ENCODE results near the gene CFAP20DC.

CFAP20DC gene

DNA sequence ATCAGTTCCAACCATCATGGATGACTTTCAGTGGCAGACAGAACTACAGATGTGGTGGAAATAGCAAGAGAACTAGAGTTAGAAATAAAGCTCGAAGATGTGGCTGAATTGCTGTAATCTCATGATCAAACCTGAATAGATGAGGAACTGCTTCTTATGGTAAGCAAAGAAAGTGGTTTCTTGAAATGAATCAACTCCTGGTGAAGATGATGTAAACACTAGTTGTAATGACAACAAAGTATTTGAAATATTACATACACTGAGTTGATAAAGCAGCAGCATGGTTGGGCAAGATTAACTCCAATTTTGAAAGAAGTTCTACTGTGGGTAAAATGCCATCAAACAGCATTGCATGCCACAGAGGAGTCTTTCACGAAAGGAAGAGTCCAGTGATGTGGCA, 251.5 kb downstream of the CFAP20DC start:
- no peak for ATAC-seq

DNA sequence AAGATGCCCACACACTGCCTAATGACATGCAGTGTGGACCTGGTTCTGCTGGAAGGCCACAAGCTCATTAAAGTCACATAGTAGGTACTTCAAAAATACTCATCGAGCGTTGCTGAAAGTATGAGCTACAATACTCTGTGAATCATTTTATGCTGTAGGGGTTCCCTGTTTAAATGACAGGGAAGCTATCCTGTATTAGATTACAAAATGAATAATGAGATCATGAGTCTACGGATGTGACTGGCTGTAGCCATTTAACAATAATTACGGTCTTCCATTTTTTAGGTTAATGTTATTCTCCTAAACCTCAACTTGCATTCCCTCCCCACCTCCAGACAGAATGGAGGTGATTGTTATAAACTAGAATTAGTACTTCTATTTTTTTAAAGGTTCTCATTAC, 255.1 kb downstream of the CFAP20DC start:
- ATAC-seq: no peak

DNA sequence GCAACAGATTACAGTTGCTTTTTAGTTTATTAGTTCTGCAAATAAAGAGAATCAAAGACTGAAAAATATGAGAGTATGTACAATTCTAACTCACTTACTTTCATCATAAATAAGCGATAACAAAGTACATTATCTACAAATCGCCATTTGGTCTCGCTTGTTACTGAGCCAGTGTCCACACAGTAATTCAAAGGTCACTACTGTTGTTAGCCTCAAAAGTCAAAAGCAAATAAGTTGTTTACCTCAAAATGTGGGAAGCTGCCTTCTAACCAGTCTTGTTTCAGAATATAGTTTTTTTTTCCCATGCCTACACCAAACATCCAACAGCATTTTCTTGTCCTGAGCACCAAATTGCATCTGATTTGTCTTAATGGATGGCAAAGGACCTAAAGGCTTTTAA, 255.9 kb downstream of the CFAP20DC start:
- ATAC-seq: no peak

DNA sequence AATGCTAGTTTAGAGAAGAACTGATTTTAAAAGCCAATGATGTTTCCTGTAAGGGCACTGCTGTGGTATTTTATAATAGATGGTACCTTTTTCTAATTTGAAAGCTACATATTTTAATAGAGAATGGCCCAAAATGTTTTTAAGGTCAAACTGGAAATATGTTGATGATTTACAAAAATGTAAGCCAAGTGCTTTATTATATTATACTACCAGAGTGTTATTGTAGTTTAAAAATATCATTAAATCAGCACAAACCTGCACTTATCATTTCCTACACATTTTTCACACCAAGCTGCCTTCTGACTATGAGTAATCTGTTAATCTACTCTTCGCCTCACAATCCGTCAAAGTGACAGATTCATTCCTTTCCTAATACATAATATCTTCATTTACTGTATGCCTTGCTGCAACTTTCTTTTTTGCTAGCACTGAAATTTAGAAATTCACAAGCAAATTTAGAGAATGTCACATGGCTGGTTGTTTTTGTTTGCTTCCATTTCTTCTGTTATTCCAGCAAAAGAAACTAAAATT, 256.8 kb downstream of the CFAP20DC start:
- ATAC-seq: no peak

DNA sequence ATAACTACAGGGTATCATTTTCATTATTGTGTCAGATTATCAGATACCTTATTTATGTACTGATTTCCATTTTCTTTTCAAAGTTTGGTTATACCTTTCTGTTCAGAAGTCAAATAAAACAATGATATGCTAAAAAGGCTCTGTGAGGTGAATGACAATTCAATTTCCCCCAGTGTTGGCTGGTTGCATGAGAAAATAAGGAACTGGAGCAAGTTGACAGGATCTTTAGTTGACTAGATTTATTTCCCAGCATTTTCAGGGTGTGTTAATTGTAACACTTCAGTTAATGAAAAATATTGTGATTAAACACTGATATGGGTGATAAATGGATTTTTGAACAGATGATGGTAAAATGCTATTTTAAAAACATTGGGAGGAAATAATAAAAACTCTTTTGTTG, 260.4 kb downstream of the CFAP20DC start:
- no peak for ATAC-seq

DNA sequence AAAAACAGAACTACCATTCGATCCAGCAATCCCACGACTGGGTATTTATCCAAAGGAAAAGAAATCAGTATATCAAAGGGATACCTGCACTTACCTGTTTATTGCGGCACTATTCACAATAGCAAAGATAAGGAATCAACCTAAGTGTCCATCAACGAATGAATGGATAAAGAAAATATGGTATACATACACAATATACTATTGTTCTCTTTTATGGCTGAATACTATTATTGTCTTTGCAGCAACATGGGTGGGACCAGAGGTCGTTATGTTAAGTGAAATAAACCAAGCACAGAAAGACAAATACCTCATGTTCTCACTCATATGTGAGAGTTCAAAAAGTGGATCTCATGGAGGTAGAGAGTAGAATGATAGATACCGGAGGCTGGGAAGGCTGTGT, 264.9 kb downstream of the CFAP20DC start:
- ATAC-seq: no peak

DNA sequence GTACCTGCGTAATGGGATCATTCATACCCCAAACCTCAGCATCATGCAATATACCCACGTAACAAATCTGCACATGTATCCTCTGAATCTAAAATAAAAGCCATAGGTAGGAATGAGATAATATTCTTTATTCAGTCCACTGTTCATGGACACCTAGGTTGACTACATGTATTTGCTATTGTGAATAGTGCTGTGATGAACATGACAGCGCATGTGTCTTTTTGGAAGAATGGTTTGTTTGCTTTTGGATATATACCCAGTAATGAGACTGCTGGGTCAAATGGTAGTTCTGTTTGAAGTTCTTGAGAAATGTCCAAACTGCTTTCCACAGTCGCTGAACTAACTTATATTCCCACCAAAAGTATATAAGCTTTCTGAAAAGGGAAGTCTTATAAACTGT, 265.4 kb downstream of the CFAP20DC start:
- no peak for ATAC-seq

DNA sequence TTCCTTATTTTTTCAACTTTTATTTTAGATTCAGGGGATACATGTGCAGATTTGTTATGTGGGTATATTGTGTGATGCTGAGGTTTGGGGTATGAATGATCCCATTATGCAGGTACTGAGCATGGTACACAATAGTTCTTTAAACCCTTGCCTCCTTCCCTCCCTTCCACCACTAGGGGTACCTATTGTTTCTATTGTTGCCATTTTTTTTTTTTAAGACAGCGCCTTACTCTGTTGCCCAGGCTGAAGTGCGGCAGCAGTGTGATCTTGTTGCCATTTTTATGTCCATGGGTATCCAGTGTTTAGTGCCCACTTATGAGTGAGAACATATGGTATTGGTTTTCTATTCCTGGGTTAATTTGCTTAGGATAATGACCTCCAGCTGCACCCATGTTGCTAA, 266.0 kb downstream of the CFAP20DC start:
- ATAC-seq: no peak

DNA sequence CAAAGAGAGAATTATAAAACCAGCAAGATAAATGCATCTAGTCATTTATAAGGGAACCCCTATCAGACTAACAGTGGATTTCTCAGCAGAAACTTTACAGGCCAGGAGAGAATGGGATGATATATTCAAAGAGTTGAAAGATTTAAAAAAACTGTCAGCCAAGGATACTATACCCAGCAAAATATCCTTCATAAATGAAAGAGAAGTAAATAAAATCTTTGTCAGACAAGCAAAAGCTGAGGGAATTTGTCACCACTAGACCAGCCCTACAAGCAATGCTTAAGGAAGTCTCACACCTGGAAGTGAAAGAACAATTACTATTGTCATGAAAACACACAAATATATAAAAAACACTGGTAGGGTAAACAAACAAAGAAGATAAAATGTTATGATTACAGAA, 269.9 kb downstream of the CFAP20DC start:
- no peak for ATAC-seq

DNA sequence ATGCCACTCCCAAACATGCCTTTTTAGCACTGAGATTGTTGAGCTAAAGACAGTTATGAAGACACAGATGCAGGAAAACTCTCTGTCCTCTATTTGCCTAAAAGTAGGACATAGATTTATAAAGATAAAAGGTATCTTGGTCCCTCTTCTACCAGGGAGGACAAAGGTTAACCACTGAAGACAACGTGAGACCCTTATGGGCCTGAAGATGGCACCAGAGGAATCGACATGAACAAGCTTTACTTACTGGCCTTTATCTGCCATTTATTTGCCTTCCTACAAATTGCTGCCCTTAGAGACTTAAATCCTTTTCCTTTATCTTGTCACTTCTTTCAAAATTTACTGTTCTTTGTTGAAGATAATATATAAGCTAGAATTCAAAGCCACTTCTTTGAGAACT, 273.6 kb downstream of the CFAP20DC start:
- ATAC-seq: no peak

DNA sequence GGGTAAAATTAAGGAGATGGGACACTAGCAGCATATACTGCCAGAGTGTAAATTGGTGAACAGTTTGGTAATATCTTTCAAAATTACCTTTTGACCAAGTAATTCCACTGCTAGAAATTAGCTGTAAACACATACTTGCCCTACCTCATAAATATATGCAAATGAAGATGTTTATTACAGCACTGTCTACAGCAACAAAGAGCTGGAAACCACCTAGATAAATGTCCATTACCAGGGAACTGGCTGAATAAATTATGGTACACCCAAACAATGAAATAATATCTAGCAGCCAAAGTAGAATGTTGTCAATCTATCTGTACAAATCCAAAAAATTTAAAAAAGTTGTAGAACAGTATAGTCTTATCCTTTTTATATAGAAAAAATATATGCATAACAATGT, 277.4 kb downstream of the CFAP20DC start:
- no peak for ATAC-seq

DNA sequence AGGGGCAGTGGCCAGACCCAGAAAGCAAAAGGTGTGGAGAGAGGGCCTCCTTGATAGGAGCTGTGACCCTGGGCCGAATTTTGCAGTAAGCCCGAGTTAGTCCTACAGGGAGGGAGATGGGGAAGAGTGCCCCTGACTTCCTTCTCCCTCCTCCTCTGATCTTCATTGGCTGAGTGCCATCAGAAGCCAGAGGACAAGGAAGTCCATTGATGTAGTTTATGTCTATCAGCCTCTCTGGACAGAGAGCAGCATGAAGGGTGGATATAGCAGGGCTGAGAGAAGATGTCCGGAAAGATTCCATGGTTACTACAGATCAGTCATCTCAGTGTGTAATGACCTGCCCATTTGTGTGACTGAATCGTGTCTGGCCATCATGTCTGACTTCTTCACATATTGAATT, 280.8 kb downstream of the CFAP20DC start:
- ATAC-seq: no peak

DNA sequence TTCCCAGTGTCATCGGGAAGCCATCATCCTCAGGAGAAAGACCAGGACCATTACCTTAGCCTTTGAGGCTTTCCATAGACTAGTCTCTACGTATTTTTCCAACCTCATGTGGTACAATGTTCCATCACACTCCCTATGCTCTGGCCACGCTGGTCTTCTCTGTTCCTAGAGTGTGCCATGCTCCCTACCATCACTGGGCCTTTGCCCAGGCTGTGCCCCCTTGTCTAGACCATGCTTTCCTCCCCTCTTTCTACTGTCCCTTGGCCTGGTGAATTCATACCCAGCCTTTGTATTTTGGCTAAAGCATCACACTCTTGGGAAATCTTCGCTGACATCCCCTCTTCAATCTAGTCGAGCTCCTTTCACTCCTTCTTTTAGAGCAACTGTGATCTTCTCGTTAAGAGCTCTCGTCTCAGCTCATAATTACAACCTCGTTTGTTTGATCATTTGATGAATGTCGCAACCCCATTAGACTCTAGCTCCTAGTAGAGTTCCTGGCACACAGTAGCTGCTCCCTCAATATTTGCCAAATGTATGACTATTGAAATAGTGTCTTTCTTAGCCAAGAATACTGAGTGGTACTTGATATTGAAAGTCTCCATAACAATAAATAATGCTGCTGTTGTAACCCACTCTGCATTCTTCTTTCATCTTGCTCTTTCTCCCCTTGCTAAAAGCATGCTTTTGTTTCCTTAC, 283.1 kb downstream of the CFAP20DC start:
- no peak for ATAC-seq

DNA sequence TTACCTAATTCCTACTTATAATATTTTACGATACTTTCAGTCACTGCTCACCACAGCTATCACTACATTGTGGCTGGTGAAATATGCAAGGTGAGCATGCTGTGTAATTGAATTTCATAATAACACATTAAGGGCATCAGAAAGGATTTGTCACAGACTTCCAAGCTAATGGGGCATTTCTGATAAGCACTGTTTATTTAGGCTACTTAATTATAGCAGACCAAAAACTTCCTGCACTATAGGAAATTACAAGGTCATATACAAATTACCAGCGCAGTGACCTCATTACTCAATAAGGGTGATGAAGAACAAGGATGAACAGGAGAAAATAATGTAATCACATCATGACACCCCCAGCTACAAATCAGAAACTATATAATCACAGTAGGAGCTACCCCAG, 294.7 kb downstream of the CFAP20DC start:
- ATAC-seq: no peak

DNA sequence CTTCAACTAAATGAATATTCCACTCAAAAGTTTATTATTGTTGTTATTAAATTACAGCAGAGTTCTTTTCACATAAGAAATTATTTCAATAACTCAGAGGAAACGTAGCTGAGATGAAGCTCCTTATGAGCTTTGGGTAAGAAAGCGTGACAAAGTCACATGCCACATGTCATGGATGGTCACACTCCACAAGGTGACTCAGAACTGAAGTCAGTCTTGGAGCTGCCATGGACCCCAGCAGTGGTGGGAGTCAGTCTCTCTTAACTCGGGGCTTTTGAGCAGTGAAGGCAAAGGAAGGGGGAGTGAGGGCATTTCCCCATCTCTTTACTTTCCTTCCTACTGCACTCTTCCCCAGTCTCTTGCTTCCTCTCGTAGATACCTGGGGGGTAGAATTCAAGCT, 295.8 kb downstream of the CFAP20DC start:
- no peak for ATAC-seq

DNA sequence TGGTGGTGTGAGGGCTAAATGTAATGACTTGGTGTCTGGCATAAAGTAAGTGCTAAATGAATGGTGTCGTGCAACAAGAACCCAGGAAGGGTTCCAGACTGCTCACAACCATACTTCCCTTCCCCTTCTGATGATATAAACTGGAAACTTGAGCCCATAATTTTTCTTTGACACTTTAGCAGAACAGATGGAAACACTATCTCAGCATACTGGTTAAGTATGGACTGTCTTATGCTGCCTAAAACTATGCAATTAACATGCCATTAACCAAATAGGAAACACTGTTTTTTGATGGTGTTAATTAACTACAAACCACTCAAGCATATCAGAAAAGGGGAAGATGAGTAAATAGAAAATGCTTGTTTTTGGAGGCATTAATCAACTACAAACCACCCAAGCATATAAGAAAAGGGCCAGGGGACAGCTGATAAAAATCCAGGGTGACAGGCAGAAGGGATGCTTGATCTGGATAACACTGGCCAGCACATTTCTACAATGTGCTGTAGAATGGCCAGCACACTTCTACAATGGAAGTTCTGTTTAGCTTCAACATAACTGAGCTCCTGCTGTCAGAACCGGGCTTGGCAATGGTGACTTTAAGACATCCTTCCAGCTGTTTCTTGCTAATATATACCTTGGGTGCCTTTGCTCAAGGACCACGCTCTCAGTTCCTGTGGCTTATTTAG, 297.8 kb downstream of the CFAP20DC start:
- ATAC-seq: no peak

DNA sequence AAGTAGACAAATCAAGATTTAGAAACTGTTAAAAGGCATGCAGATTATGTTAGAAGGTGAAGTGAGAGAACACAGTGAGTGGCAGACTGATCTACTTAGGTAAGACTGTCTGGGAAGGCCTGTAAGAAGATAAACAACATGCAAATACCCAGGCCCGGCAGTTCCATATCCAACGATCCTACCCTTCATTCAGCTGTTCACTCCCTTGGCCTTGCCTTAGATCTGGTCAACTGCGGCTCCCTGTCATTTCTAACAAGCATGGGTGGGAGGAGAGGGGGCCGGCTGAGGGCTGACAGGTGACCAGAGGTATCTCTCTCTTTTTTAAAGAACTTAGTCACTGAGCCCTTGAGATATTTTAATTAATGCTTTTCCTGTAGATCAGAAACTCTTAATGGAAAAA, 298.6 kb downstream of the CFAP20DC start:
- ATAC-seq: no peak

DNA sequence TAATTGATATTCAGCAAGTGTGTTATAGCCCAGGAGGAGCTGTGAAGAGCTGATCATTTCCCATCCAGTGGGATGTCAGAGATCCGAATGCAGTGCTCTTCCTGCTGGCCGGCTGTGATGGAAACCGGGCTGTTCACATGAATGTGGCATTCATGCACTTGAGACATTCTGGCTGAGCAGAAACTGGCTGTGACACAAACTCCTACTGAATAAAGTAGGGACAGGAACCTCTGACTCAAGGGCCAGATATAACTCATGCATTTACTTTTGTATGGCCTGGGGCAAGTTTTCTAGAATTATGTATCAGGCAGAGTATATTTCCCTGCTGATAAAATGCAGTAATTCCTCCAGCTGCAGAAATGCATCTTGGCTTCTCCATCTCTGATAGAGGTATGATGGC, 299.9 kb downstream of the CFAP20DC start:
- ATAC-seq: no peak

DNA sequence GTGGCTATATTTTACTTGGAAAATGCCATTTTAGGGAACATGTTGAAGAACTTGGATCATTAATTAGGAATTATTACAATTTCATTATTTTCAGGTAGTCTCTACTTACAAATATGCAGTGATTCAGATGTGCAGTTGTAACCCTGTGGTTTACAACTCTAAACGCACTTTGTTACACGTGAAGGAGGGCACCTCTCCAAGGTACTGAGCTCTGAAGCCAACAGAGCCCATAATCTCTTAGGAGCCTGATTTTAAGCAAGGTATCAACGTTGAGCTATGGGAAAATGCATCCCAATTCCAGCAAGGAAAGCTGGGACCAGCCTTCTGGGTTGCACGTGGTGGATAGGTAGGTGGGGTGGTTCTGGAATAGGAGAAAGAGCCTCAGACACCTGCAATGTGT, 301.8 kb downstream of the CFAP20DC start:
- no peak for ATAC-seq

DNA sequence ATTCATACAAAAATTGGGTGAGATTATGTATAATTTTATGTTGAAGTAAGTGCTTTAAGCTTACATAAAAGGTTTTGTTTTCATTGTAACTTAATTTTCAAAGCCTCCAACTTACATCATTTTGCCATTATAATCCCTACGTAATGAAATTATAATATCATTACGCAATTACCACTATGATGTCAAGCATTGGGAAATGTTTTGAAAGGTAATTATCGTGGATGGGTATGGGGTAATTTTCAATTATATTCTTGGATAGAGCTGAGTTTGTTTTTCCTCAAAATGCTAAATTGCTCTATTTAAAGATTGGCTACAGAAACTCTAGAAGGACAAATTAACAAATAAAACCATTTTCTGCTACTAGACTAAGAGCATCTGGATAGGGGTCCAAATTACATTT, 303.1 kb downstream of the CFAP20DC start:
- ATAC-seq: no peak

DNA sequence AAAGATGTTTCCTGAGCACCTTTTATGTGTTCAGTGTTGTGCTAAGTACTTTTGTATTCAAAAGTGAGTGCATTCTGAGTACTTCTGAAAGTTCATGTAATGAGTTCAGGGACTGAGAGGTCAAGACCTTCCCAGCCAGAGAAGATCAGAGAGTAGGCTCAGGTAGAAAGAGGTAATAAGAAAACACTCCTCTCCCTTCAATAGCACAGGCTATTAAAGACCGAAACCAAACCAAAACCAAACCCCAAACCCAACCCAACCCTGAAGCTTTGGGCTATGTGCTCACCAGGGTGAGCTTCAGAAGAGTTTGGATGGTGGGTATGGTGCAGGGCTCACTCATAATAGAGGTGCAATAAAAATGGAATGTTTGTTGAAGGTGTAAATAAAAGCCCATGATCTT, 306.5 kb downstream of the CFAP20DC start:
- ATAC-seq: no peak

DNA sequence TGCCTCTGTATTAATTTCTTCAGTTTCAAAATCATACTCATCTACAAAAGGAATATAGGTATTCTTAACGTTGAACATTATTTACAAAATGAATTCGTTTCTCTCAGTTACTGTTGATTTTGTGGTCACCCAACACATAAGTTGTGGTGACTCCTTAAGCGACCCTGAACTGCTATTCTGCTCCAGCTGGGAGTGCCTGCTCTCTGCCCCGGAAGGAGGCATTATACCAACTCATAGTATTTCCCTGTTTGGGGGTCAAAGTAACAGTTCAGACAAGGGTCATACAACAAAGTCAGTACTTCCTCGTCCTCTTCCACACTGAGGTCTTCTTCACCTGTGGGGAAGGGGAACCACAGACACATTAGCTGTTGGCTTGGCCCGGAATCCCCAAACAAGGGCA, 307.6 kb downstream of the CFAP20DC start:
- ATAC-seq: no peak

DNA sequence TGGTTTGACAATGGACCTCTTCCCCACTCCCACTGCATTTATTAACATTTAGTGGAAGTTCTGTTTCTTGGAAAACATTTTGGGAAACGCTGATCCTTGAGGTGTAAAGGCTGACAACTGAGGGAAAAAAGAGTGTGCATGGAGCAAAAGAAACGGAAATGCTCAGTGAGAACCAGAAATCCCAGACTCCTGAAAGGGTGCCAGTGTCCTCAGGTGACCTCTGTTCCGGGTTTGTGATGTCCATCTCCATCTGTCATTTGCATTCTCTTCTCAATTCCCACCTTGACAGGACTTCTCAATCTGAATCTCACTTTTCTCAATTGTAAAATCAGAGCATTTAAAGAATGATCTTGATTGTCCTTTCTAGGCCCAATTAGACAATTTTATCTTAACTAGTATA, 312.2 kb downstream of the CFAP20DC start:
- no peak for ATAC-seq

DNA sequence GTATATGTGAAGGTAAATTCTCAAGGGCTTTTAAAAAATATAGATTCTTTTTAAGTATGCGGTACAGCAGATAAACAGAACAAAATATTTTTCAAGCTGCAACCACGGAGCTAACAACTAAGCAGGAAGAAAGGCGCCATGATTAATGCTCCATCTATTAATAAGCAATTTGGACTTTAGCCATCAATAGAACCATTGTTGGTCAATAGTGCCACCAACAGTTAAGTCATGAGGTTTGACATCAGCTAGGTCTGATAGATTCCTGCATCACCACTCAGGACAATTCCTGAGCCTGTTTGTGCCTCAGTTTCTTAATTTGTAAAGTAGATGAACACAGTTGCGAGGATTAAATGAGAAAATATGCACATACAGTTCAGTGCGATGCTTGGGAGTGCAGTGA, 318.2 kb downstream of the CFAP20DC start:
- no peak for ATAC-seq

DNA sequence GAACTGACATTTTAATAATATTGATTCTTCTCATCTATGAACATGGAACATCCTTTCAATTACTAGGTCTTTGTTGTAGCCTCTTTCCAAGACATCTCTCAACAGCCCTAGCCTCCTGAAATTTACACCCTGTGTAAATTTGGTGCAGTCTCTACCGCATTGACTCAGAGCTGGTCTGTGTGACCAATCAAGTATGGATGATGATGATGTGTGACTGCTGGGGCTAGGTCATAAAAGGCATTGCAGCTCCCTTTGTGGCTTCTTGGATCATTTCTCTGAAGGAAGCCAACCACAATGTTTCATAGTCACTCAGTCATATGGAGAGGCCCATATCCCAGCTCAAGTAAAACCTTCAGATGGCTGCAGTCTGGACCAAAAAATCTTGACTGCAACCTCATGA, 321.1 kb downstream of the CFAP20DC start:
- ATAC-seq: no peak

Data from activated CD4-positive, CD25-positive, alpha-beta regulatory T cell treated with anti-CD3 and anti-CD28 coated beads, Interleukin-2, amount 50 U/mL, for 24 hours (primary cell).